Measurements from ENCODE around the gene AP2B1.

- TF ChIP-seq POLR2A (IDR thresholded peaks at IDR 0.05; ENCODE audit: low read depth, low read length): no peak
- TF ChIP-seq POLR2AphosphoS5 (IDR thresholded peaks at IDR 0.05; ENCODE audit: low read depth, low read length): no peak
- TF ChIP-seq TAF1 (IDR thresholded peaks at IDR 0.05; ENCODE audit: low read depth, low read length): no peak
- no peak for TF ChIP-seq SPI1 (IDR thresholded peaks at IDR 0.05; ENCODE audit: low read depth, low read length)
- no peak for TF ChIP-seq POU2F2 (IDR thresholded peaks at IDR 0.05; ENCODE audit: low read depth, low read length)
These were observed 79.9 kb downstream of the AP2B1 start for GRCh38 chr17:35666967-35667532.

Measured in GM12891 (cell line).